K562 (cell line): ENCODE measurements around the gene CARS2. TPM values are rescaled to one million over a fixed set of nuclear protein-coding genes. Genes with fewer than 3 reads are reported as not detected.

ENCODE experiments used
- ATF1 ChIP-seq, 2 experiments: fragments of 450-650 bp in 1 of 2; IDR thresholded peaks; 2 replicates each; pipeline ENCODE4 v1.6.1; 2016; ENCODE audit warnings: missing compliant biosample characterization in 1 of 2, missing genetic modification characterization in 1 of 2
- BHLHE40 ChIP-seq: IDR thresholded peaks from 2 replicates; pipeline ENCODE4 v1.6.1; 2011; ENCODE audit warnings: low read length, improper control_type of control experiment
- C11orf30 ChIP-seq: fragments of 450-650 bp; IDR thresholded peaks from 2 replicates; pipeline ENCODE4 v1.6.1; 2016; ENCODE audit warnings: low read depth, mild to moderate bottlenecking
- CAMTA2 ChIP-seq: fragments of 250-450 bp; sonication (Bioruptor Pico); conservative IDR thresholded peaks from 2 replicates; pipeline ENCODE4 v1.5.1; 2022
- DACH1 ChIP-seq: fragments of 450-650 bp; IDR thresholded peaks from 2 replicates; pipeline ENCODE4 v1.6.1; 2018; ENCODE audit not compliant: partially characterized antibody
- HDAC8 ChIP-seq: fragments of 450-650 bp; IDR thresholded peaks from 2 replicates; pipeline ENCODE4 v1.6.1; 2016; ENCODE audit warnings: mild to moderate bottlenecking, missing genetic modification characterization, moderate library complexity, missing compliant biosample characterization
- HNRNPK ChIP-seq: fragments of 200-400 bp; formaldehyde crosslinking; IDR thresholded peaks from one replicate; pipeline ENCODE4 v1.6.1; 2018; ENCODE audit warnings: mild to moderate bottlenecking, low read depth, low read length; ENCODE audit not compliant: poor library complexity, severe bottlenecking
- KDM5B ChIP-seq: fragments of 200-600 bp; sonication (generic); IDR thresholded peaks from 2 replicates; pipeline ENCODE4 v1.6.1; 2012; ENCODE audit warnings: low read depth, mild to moderate bottlenecking, moderate library complexity, low read length, control low read depth, inconsistent platforms; ENCODE audit not compliant: insufficient replicate concordance
- KLF13 ChIP-seq: fragments of 450-650 bp; IDR thresholded peaks from 2 replicates; pipeline ENCODE4 v1.6.1; 2016; ENCODE audit warnings: missing genetic modification characterization, low read depth, mild to moderate bottlenecking, missing compliant biosample characterization, moderate library complexity, borderline replicate concordance
- NCOR1 ChIP-seq: fragments of 450-650 bp; IDR thresholded peaks from 2 replicates; pipeline ENCODE4 v1.6.1; 2016; ENCODE audit warnings: mild to moderate bottlenecking, moderate library complexity
- NFATC3 ChIP-seq: fragments of 450-650 bp; IDR thresholded peaks from 2 replicates; pipeline ENCODE4 v1.6.1; 2017; ENCODE audit warnings: mild to moderate bottlenecking
- NFIC ChIP-seq: fragments of 450-650 bp; IDR thresholded peaks from 2 replicates; pipeline ENCODE4 v1.6.1; 2017; ENCODE audit warnings: mild to moderate bottlenecking, inconsistent platforms
- SMAD1 ChIP-seq: fragments of 150-350 bp; IDR thresholded peaks from 2 replicates; pipeline ENCODE4 v1.6.1; 2014; ENCODE audit warnings: low read length, low read depth; ENCODE audit not compliant: partially characterized antibody
- SMAD3 ChIP-seq: fragments of 450-650 bp; formaldehyde crosslinking; conservative IDR thresholded peaks from 2 replicates; pipeline ENCODE4 v1.4.0; 2020; ENCODE audit warnings: mild to moderate bottlenecking
- TSC22D4 ChIP-seq: fragments of 450-650 bp; IDR thresholded peaks from 2 replicates; pipeline ENCODE4 v1.6.1; 2016; ENCODE audit warnings: missing genetic modification characterization, missing biosample characterization, control low read depth
- ZFP36 ChIP-seq: fragments of 150-350 bp; IDR thresholded peaks from 2 replicates; pipeline ENCODE4 v1.6.1; 2018; ENCODE audit warnings: low read length, low read depth; ENCODE audit not compliant: partially characterized antibody
- ZNF224 ChIP-seq: sonication (generic); formaldehyde crosslinking; IDR thresholded peaks from 2 replicates; pipeline ENCODE4 v1.8.0; 2022; ENCODE audit warnings: mild to moderate bottlenecking, missing genetic modification reagents
- ZNF408 ChIP-seq: fragments of 250-450 bp; sonication (Bioruptor Pico); IDR thresholded peaks from 2 replicates; pipeline ENCODE4 v1.4.0; 2020; ENCODE audit warnings: low read depth, mild to moderate bottlenecking, moderate library complexity
- ZNF778 ChIP-seq: fragments of 450-650 bp; formaldehyde crosslinking; IDR thresholded peaks from 2 replicates; pipeline ENCODE4 v1.4.0; 2020; ENCODE audit warnings: mild to moderate bottlenecking, moderate library complexity
- polyA plus RNA-seq, 8 experiments: library from polyadenylated mRNA; depleted of rRNA in 4 of 8; stranded (reverse) in 5 of 8; unstranded in 3 of 8; fragments of >200 nt; fragmentation: Nextera tagmentation in 2 of 8; fragmentation: Illumina TruSeq in 1 of 8; extraction: Ambion mirVana in 2 of 8; extraction: Trizol in 1 of 8; gene quantifications; 2 replicates each; pipeline versions ENCODE4 v1.2.1 to v1.2.3, GENCODE V29; 2011 to 2014; ENCODE audit warnings: inconsistent platforms in 1 of 8, missing spikeins in 1 of 8
- total RNA-seq, 7 experiments: library from RNA; depleted of rRNA in 6 of 7; stranded (reverse); fragments of >200 nt in 6 of 7; fragmentation: Illumina TruSeq in 2 of 7; extraction: Trizol in 2 of 7; gene quantifications; 2 replicates each; pipeline versions ENCODE4 v1.2.1 to v1.2.3, GENCODE V29; 2011 to 2021; ENCODE audit warnings: low replicate concordance in 1 of 7
- TF ChIP-seq, protein P1 (sequence below): sonication (generic); formaldehyde crosslinking; IDR thresholded peaks from 2 replicates; pipeline ENCODE4 v1.9.0; 2022; ENCODE audit warnings: mild to moderate bottlenecking, missing genetic modification reagents
- TF ChIP-seq, protein P2 (sequence below): fragments of 450-650 bp; formaldehyde crosslinking; IDR thresholded peaks from 2 replicates; pipeline ENCODE4 v1.4.0; 2022; ENCODE audit warnings: mild to moderate bottlenecking, moderate library complexity
- TF ChIP-seq, protein P3 (sequence below): fragments of 450-650 bp; IDR thresholded peaks from 2 replicates; pipeline ENCODE4 v1.6.1; 2016; ENCODE audit warnings: antibody characterized with exemption
- TF ChIP-seq, protein P4 (sequence below): fragments of 250-450 bp; sonication (Bioruptor Pico); IDR thresholded peaks from 2 replicates; pipeline ENCODE4 v1.8.0; 2021; ENCODE audit warnings: borderline replicate concordance, mild to moderate bottlenecking, moderate library complexity; ENCODE audit not compliant: poor library complexity, severe bottlenecking
- TF ChIP-seq, protein P5 (sequence below), 2 experiments: fragments of 450-650 bp; IDR thresholded peaks; 2 replicates each; pipeline ENCODE4 v1.6.1; 2016

CARS2 gene
- total and polyA plus RNA-seq, 9 of the 15 experiments (the other 6 are each of a cell fraction or from before 2014, with no cell fraction given): 1.7 to 37.4 (median 30.5) TPM

DNA sequence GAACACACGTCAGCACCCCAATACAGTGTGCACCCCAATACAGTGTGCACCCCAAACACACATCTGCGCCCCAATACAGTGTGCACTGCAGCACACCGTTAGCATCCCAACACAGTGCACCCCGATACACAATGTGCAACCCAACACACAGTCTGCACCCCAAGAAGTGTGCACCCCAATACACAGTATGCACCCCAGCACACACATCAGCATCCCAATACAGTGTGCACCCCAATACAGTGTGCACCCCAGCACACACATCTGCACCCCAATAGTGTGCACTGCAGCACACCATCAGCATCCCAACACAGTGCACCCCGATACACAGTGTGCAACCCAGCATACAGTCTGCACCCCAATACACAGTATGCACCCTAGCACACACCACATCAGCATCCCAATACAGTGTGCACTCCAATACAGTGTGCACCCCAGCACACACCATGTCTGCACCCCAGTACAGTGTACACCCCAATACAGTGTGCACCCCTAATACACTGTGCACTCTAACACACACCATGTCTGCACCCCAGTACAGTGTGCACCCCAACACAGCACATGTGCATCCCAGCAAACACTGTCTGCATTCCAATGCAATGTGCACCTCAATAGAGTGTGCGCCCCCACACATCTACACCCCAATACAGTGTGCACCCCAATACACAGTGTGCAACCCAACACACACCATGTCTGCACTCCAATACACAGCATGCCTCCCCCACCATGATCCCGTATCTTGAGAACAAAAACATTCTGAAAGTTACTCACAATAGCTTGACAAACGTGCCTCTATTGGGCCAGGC is 855 bp upstream of the CARS2 start (continued):
- TF ChIP-seq NCOR1 (peak; percentile 28; the same call in 1 of the 2 replicates), ATF1 (CRISPR knock-in tag; IDR thresholded peaks at IDR 0.05) (no peak), ATF1 (tag; IDR thresholded peaks at IDR 0.05) (0 out of 2 replicates have a peak, but pooled peaks have one; percentile 13), ZNF408 (no peak), NFIC (no peak), DACH1 (peak; percentile 95), SMAD1 (no peak), ZNF224 (no peak), KDM5B (no peak), C11orf30 (no peak), HDAC8 (tag) (no peak), CAMTA2 (CRISPR knock-in tag) (no peak), NFATC3 (no peak), ZNF778 (CRISPR knock-in tag) (no peak), KLF13 (tag) (no peak), HNRNPK (no peak), TSC22D4 (tag) (no peak), BHLHE40 (no peak), ZFP36 (no peak), SMAD3 (CRISPR knock-in tag) (no peak)
- TF ChIP-seq, protein P1, sequence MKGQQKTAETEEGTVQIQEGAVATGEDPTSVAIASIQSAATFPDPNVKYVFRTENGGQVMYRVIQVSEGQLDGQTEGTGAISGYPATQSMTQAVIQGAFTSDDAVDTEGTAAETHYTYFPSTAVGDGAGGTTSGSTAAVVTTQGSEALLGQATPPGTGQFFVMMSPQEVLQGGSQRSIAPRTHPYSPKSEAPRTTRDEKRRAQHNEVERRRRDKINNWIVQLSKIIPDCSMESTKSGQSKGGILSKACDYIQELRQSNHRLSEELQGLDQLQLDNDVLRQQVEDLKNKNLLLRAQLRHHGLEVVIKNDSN (CRISPR knock-in tag): 0 out of 2 replicates have a peak, but pooled peaks have one; percentile 21
- TF ChIP-seq, protein P2, sequence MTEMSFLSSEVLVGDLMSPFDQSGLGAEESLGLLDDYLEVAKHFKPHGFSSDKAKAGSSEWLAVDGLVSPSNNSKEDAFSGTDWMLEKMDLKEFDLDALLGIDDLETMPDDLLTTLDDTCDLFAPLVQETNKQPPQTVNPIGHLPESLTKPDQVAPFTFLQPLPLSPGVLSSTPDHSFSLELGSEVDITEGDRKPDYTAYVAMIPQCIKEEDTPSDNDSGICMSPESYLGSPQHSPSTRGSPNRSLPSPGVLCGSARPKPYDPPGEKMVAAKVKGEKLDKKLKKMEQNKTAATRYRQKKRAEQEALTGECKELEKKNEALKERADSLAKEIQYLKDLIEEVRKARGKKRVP (CRISPR knock-in tag): no peak
- TF ChIP-seq, protein P3, sequence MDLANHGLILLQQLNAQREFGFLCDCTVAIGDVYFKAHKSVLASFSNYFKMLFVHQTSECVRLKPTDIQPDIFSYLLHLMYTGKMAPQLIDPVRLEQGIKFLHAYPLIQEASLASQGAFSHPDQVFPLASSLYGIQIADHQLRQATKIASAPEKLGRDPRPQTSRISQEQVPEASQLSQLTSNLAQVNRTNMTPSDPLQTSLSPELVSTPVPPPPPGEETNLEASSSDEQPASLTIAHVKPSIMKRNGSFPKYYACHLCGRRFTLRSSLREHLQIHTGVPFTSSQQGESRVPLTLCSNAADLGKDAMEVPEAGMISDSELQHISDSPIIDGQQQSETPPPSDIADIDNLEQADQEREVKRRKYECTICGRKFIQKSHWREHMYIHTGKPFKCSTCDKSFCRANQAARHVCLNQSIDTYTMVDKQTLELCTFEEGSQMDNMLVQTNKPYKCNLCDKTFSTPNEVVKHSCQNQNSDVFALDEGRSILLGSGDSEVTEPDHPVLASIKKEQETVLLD: peak; percentile 87
- TF ChIP-seq, protein P4, sequence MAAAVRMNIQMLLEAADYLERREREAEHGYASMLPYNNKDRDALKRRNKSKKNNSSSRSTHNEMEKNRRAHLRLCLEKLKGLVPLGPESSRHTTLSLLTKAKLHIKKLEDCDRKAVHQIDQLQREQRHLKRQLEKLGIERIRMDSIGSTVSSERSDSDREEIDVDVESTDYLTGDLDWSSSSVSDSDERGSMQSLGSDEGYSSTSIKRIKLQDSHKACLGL (CRISPR knock-in tag): no peak
- TF ChIP-seq, protein P5, sequence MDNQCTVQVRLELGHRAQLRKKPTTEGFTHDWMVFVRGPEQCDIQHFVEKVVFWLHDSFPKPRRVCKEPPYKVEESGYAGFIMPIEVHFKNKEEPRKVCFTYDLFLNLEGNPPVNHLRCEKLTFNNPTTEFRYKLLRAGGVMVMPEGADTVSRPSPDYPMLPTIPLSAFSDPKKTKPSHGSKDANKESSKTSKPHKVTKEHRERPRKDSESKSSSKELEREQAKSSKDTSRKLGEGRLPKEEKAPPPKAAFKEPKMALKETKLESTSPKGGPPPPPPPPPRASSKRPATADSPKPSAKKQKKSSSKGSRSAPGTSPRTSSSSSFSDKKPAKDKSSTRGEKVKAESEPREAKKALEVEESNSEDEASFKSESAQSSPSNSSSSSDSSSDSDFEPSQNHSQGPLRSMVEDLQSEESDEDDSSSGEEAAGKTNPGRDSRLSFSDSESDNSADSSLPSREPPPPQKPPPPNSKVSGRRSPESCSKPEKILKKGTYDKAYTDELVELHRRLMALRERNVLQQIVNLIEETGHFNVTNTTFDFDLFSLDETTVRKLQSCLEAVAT (IDR thresholded peaks at IDR 0.05): no peak
